Islet of Langerhans (tissue), 1 donor: ENCODE measurements around the gene PEX11B.
"Not testable (repeated sequence)": the region's sequence is repeated elsewhere in the genome, so short reads cannot be mapped to it uniquely, and the experiment has no call there.

Experiments
- FAIRE-seq: peaks from one replicate; lab custom pipeline; 2011; peaks lifted over from hg19 to GRCh38; lab: Jason Lieb, UNC

PEX11B gene

GRCh38 chr1:145951526-145951925 is 33.0 kb upstream of the PEX11B start:
- FAIRE-seq = no peak

GRCh38 chr1:145949219-145949618 is 30.7 kb upstream of the PEX11B start:
- FAIRE-seq = no peak

GRCh38 chr1:145947551-145947950 is 29.0 kb upstream of the PEX11B start:
- FAIRE-seq = no peak

GRCh38 chr1:145946477-145946986 is 28.0 kb upstream of the PEX11B start:
- no peak for FAIRE-seq

- no peak for FAIRE-seq
Observed at GRCh38 chr1:145944532-145944931, 26.0 kb upstream of the PEX11B start.

- no peak for FAIRE-seq
Observed at GRCh38 chr1:145942871-145943270, 24.4 kb upstream of the PEX11B start.

- FAIRE-seq = no peak
Observed at GRCh38 chr1:145942405-145942804, 23.9 kb upstream of the PEX11B start.

GRCh38 chr1:145937436-145937835 is 18.9 kb upstream of the PEX11B start:
- FAIRE-seq = no peak

GRCh38 chr1:145936247-145936646 is 17.7 kb upstream of the PEX11B start:
- no peak for FAIRE-seq

- no peak for FAIRE-seq
Observed at GRCh38 chr1:145935708-145936107, 17.2 kb upstream of the PEX11B start.

- FAIRE-seq = not testable (repeated sequence)
Observed at GRCh38 chr1:145932522-145933009, 14.0 kb upstream of the PEX11B start.

GRCh38 chr1:145927916-145928643 is 9.6 kb upstream of the PEX11B start:
- no peak for FAIRE-seq

- FAIRE-seq = peak; percentile 97
Observed at GRCh38 chr1:145927063-145927886, 8.8 kb upstream of the PEX11B start, which contains the start of gene RBM8A. Gene RBM8A, minus strand, starts transcription at chr1:145927484. Its CDS starts 58 bp downstream, at chr1:145927426.

- no peak for FAIRE-seq
Observed at GRCh38 chr1:145926686-145927062, 8.2 kb upstream of the PEX11B start.

GRCh38 chr1:145922266-145922665 is 3.7 kb upstream of the PEX11B start:
- FAIRE-seq = no peak

GRCh38 chr1:145920297-145920696 is 1.8 kb upstream of the PEX11B start:
- FAIRE-seq = not testable (repeated sequence)

- FAIRE-seq = no peak
Observed at GRCh38 chr1:145918992-145919939, 749 bp upstream of the PEX11B start.

- FAIRE-seq = no peak
Observed at GRCh38 chr1:145917595-145917994, 922 bp downstream of the PEX11B start.

- no peak for FAIRE-seq
Observed at GRCh38 chr1:145916745-145917144, 1.8 kb downstream of the PEX11B start.

GRCh38 chr1:145912128-145912641 is 6.3 kb downstream of the PEX11B start:
- no peak for FAIRE-seq

GRCh38 chr1:145908653-145909052 is 9.9 kb downstream of the PEX11B start:
- FAIRE-seq = no peak
